CD4-positive, CD25-positive, alpha-beta regulatory T cell (primary cell): ENCODE results near the gene C1orf21. TPM values are rescaled to one million over a fixed set of nuclear protein-coding genes. Genes with fewer than 3 reads are reported as not detected.

Experiments used
- ATAC-seq, 2 donors: fragments of 150-1000 bp; cut with Tn5 transposase; one replicate each; pipeline ENCODE4 v1.10.0; 2021; ENCODE audit warnings: low read depth in 2 of 2, moderate number of reproducible peaks in 2 of 2, moderate library complexity in 1 of 2
- DNase-seq, 3 donors: peaks; one replicate each; pipeline versions ENCODE4 v3.0.0 to v3.0.0-alpha.2; 2012 to 2022; ENCODE audit warnings: mixed read lengths in 1 of 3
- H3K27ac ChIP-seq: one replicate; pipeline ENCODE4 v1.7.0; 2013; ENCODE audit warnings: mild to moderate bottlenecking, low read length; ENCODE audit not compliant: insufficient read depth, poor library complexity, severe bottlenecking
- H3K27me3 ChIP-seq: one replicate; pipeline ENCODE4 v1.7.0; 2013; ENCODE audit warnings: low read length; ENCODE audit not compliant: control insufficient read depth, insufficient read depth
- H3K36me3 ChIP-seq: one replicate; pipeline ENCODE4 v1.7.0; 2013; ENCODE audit warnings: mild to moderate bottlenecking, low read length, moderate library complexity; ENCODE audit not compliant: control insufficient read depth, insufficient read depth
- H3K4me1 ChIP-seq: 2 replicates; pipeline ENCODE4 v1.7.0; 2013; ENCODE audit warnings: mild to moderate bottlenecking, low read length; ENCODE audit not compliant: insufficient read depth, control insufficient read depth, poor library complexity, severe bottlenecking
- H3K4me3 ChIP-seq: one replicate; pipeline ENCODE4 v1.7.0; 2013; ENCODE audit warnings: low read depth, mild to moderate bottlenecking, low read length, moderate library complexity
- H3K9me3 ChIP-seq, 2 experiments: 1 replicate in 1 of 2; 2 replicates in 1 of 2; pipeline ENCODE4 v1.7.0; 2013; ENCODE audit warnings: low read length in 2 of 2, mild to moderate bottlenecking in 1 of 2, moderate library complexity in 1 of 2; ENCODE audit not compliant: control insufficient read depth in 2 of 2
- H3K27ac Mint-ChIP-seq, 3 donors: one replicate each; pipeline ENCODE4 v1.8.0; 2020 to 2022; ENCODE audit warnings: mild to moderate bottlenecking in 3 of 3, mixed read lengths in 3 of 3, moderate library complexity in 2 of 3
- H3K27me3 Mint-ChIP-seq: one replicate; pipeline ENCODE4 v1.8.0; 2022; ENCODE audit warnings: mild to moderate bottlenecking, mixed read lengths
- H3K36me3 Mint-ChIP-seq: one replicate; pipeline ENCODE4 v1.8.0; 2020; ENCODE audit warnings: mixed read lengths
- H3K4me1 Mint-ChIP-seq, 4 donors: one replicate each; pipeline ENCODE4 v1.8.0; 2020 to 2022; ENCODE audit warnings: mixed read lengths in 4 of 4, mild to moderate bottlenecking in 1 of 4
- H3K4me3 Mint-ChIP-seq, 4 donors: one replicate each; pipeline ENCODE4 v1.8.0; 2020 to 2022; ENCODE audit warnings: mild to moderate bottlenecking in 4 of 4, mixed read lengths in 4 of 4, moderate library complexity in 3 of 4
- H3K9me3 Mint-ChIP-seq, 7 donors: one replicate each; pipeline ENCODE4 v1.8.0; 2020 to 2022; ENCODE audit warnings: mixed read lengths in 7 of 7, mild to moderate bottlenecking in 3 of 7, moderate library complexity in 2 of 7
- polyA plus RNA-seq, 4 donors: library from polyadenylated mRNA; unstranded; fragments of 300-500 nt; fragmentation: Illumina TruSeq; gene quantifications; one replicate each; pipeline ENCODE4 v1.2.3, GENCODE V29; 2021
- total RNA-seq: library from RNA; stranded (reverse); gene quantifications from one replicate; pipeline ENCODE4 v1.2.3, GENCODE V29; 2022

The C1orf21 gene
- total and polyA plus RNA-seq, 5 donors from 2014 or later, result 0.05 to 0.59 TPM; not detected in 3

- Histone ChIP-seq H3K9me3 (no peaks in the 10 kb centered on the region), H3K27ac (no peak overlapping the region), H3K36me3 (no peaks in the 10 kb centered on the region), H3K4me3 (no peak overlapping the region), H3K27me3 (no peaks in the 10 kb centered on the region), H3K4me1 (no peaks in the 10 kb centered on the region)
- no peak for ATAC-seq
- no peak for DNase-seq
- Mint-ChIP-seq H3K9me3 (peaks cover 0 to 18% (median 4%) of the 10 kb centered on the region in 7 donors), H3K36me3 (no peaks in the 10 kb centered on the region), H3K27ac (no peak overlapping the region), H3K4me1 (no peaks in the 10 kb centered on the region), H3K4me3 (no peak overlapping the region), H3K27me3 (peaks cover 7% of the 10 kb centered on the region)
These were observed 152.8 kb downstream of the C1orf21 start for GRCh38 chr1:184539580-184539979.

GRCh38 chr1:184541537-184542152, 154.8 kb downstream of the C1orf21 start:
- Mint-ChIP-seq H3K9me3 (peaks cover 0 to 13% (median 4%) of the 10 kb centered on the region in 7 donors), H3K4me3 (no peak overlapping the region), H3K4me1 (no peaks in the 10 kb centered on the region), H3K36me3 (no peaks in the 10 kb centered on the region), H3K27ac (no peak overlapping the region), H3K27me3 (peaks cover 10% of the 10 kb centered on the region)
- Histone ChIP-seq H3K4me3 (no peak overlapping the region), H3K4me1 (no peaks in the 10 kb centered on the region), H3K9me3 (no peaks in the 10 kb centered on the region), H3K27ac (no peak overlapping the region), H3K36me3 (no peaks in the 10 kb centered on the region), H3K27me3 (no peaks in the 10 kb centered on the region)
- no peak for ATAC-seq
- no peak for DNase-seq

GRCh38 chr1:184542291-184542690, 155.5 kb downstream of the C1orf21 start:
- no peaks in the 10 kb centered on the region for H3K36me3 Mint-ChIP-seq
- Histone ChIP-seq H3K36me3 (no peaks in the 10 kb centered on the region), H3K4me1 (no peaks in the 10 kb centered on the region), H3K4me3 (no peak overlapping the region), H3K9me3 (no peaks in the 10 kb centered on the region), H3K27me3 (no peaks in the 10 kb centered on the region), H3K27ac (no peak overlapping the region)
- H3K27ac Mint-ChIP-seq, result no peak overlapping the region
- H3K27me3 Mint-ChIP-seq, result peaks cover 15% of the 10 kb centered on the region
- H3K9me3 Mint-ChIP-seq, result peaks cover 0 to 13% (median 3%) of the 10 kb centered on the region in 7 donors
- no peaks in the 10 kb centered on the region for H3K4me1 Mint-ChIP-seq
- ATAC-seq (no peak), DNase-seq (no peak)
- H3K4me3 Mint-ChIP-seq, result no peak overlapping the region

GRCh38 chr1:184545601-184546000, 158.8 kb downstream of the C1orf21 start:
- H3K36me3 Mint-ChIP-seq, result no peaks in the 10 kb centered on the region
- no peak for ATAC-seq
- Histone ChIP-seq H3K27ac (no peak overlapping the region), H3K9me3 (no peaks in the 10 kb centered on the region), H3K4me1 (no peaks in the 10 kb centered on the region), H3K36me3 (no peaks in the 10 kb centered on the region), H3K4me3 (no peak overlapping the region), H3K27me3 (no peaks in the 10 kb centered on the region)
- H3K27me3 Mint-ChIP-seq, result peaks cover 17% of the 10 kb centered on the region
- H3K9me3 Mint-ChIP-seq, result no peaks in the 10 kb centered on the region
- no peaks in the 10 kb centered on the region for H3K4me1 Mint-ChIP-seq
- no peak overlapping the region for H3K4me3 Mint-ChIP-seq
- DNase-seq, result no peak
- H3K27ac Mint-ChIP-seq, result no peak overlapping the region

- no peak for ATAC-seq
- Histone ChIP-seq H3K4me1 (no peaks in the 10 kb centered on the region), H3K4me3 (no peak overlapping the region), H3K27me3 (peaks cover 10% of the 10 kb centered on the region), H3K9me3 (no peaks in the 10 kb centered on the region), H3K27ac (no peak overlapping the region), H3K36me3 (no peaks in the 10 kb centered on the region)
- peak overlapping the region in 1 of 4 donors; percentile 47 for H3K4me3 Mint-ChIP-seq
- no peak overlapping the region for H3K27ac Mint-ChIP-seq
- peaks cover 13% of the 10 kb centered on the region for H3K27me3 Mint-ChIP-seq
- DNase-seq, result no peak
- H3K4me1 Mint-ChIP-seq, result no peaks in the 10 kb centered on the region
- peaks cover 0 to 8% (median 0%) of the 10 kb centered on the region in 7 donors for H3K9me3 Mint-ChIP-seq
- H3K36me3 Mint-ChIP-seq, result no peaks in the 10 kb centered on the region
These were observed 165.6 kb downstream of the C1orf21 start for GRCh38 chr1:184552446-184552845.

- peaks cover 0 to 5% (median 0%) of the 10 kb centered on the region in 4 donors for H3K4me1 Mint-ChIP-seq
- Histone ChIP-seq H3K4me1 (no peaks in the 10 kb centered on the region), H3K4me3 (no peak overlapping the region), H3K27me3 (peaks cover 10% of the 10 kb centered on the region), H3K9me3 (no peaks in the 10 kb centered on the region), H3K36me3 (no peaks in the 10 kb centered on the region), H3K27ac (no peak overlapping the region)
- peaks cover 20% of the 10 kb centered on the region for H3K27me3 Mint-ChIP-seq
- H3K4me3 Mint-ChIP-seq, result no peak overlapping the region
- no peak for DNase-seq
- peaks cover 0 to 8% (median 0%) of the 10 kb centered on the region in 7 donors for H3K9me3 Mint-ChIP-seq
- ATAC-seq, result no peak
- no peaks in the 10 kb centered on the region for H3K36me3 Mint-ChIP-seq
- no peak overlapping the region for H3K27ac Mint-ChIP-seq
These were observed 167.0 kb downstream of the C1orf21 start for GRCh38 chr1:184553845-184554244.

- Mint-ChIP-seq H3K9me3 (peaks cover 0 to 8% (median 0%) of the 10 kb centered on the region in 7 donors), H3K27ac (no peak overlapping the region), H3K36me3 (no peaks in the 10 kb centered on the region), H3K4me1 (peaks cover 0 to 5% (median 0%) of the 10 kb centered on the region in 4 donors), H3K27me3 (peaks cover 25% of the 10 kb centered on the region), H3K4me3 (no peak overlapping the region)
- Histone ChIP-seq H3K27ac (no peak overlapping the region), H3K36me3 (no peaks in the 10 kb centered on the region), H3K9me3 (no peaks in the 10 kb centered on the region), H3K4me1 (no peaks in the 10 kb centered on the region), H3K4me3 (no peak overlapping the region), H3K27me3 (peaks cover 9% of the 10 kb centered on the region)
- DNase-seq, result no peak
- no peak for ATAC-seq
These were observed 169.1 kb downstream of the C1orf21 start for GRCh38 chr1:184555665-184556641.
